HepG2 (cell line): ENCODE results near the gene CDK5R1. TPM values are rescaled to one million over a fixed set of nuclear protein-coding genes. Genes with fewer than 3 reads are reported as not detected.

Experiments
- ATAC-seq: fragments of 200-7000 bp; cut with Tn5 transposase; 3 replicates; pipeline ENCODE4 v1.9.1; 2020; ENCODE audit warnings: mild to moderate bottlenecking, moderate library complexity
- BruUV-seq: library from RNA; stranded (reverse); fragments of 400-500 nt; replicated peaks from 2 replicates; lab custom pipeline; 2021; lab: Mats Ljungman, UMichigan
- CTCF ChIA-PET: fragments of 300-600 bp; formaldehyde crosslinking; extraction: SDS; loops from one replicate; lab custom pipeline; 2021; ENCODE audit warnings: low total read pairs, inconsistent platforms, low intra/inter-chr PET ratio; lab: Yijun Ruan, JAX
- POLR2A ChIA-PET: fragments of 350-600 bp; sonication (Branson Sonifier 250); formaldehyde crosslinking; loops from one replicate; lab custom pipeline; 2020; ENCODE audit warnings: antibody characterized with exemption, inconsistent platforms; lab: Yijun Ruan, JAX
- DNase-seq: peaks from one replicate; pipeline ENCODE4 v3.0.0-alpha.2; 2015; ENCODE audit warnings: low spot score
- FAIRE-seq: peaks from 3 replicates; lab custom pipeline; 2011; peaks lifted over from hg19 to GRCh38; lab: Jason Lieb, UNC
- H2AFZ ChIP-seq: one replicate; pipeline ENCODE4 v1.6.1; 2011; ENCODE audit warnings: low read length, inconsistent platforms
- H3K27ac ChIP-seq: fragments of 300-600 bp; 3 replicates; pipeline ENCODE4 v1.8.0; 2011; ENCODE audit warnings: mixed run types, mild to moderate bottlenecking, mixed read lengths, low read length, inconsistent platforms; ENCODE audit not compliant: insufficient read depth; ENCODE audit errors: extremely low read length
- H3K27me3 ChIP-seq, 2 experiments: fragments of 200-600 bp in 1 of 2; 2 replicates in 1 of 2; 3 replicates in 1 of 2; pipeline versions ENCODE4 v1.6.0 to v1.8.0; 2011; ENCODE audit warnings: low read length in 2 of 2, mild to moderate bottlenecking in 2 of 2, moderate library complexity in 2 of 2, inconsistent platforms in 1 of 2; ENCODE audit not compliant: insufficient read depth in 2 of 2, control insufficient read depth in 1 of 2
- H3K36me3 ChIP-seq, 2 experiments: fragments of 200-600 bp in 1 of 2; replicated peaks in 1 of 2; 2 replicates in 1 of 2; 3 replicates in 1 of 2; pipeline versions ENCODE4 v1.5.1 to v1.8.0; 2011; ENCODE audit warnings: low read length in 2 of 2, inconsistent platforms in 1 of 2; ENCODE audit not compliant: insufficient read depth in 2 of 2, control insufficient read depth in 1 of 2
- H3K4me1 ChIP-seq: 2 replicates; pipeline ENCODE4 v1.5.1; 2012; ENCODE audit warnings: low read length, inconsistent platforms; ENCODE audit not compliant: insufficient read depth
- H3K4me2 ChIP-seq: 2 replicates; pipeline ENCODE4 v1.6.0; 2011; ENCODE audit warnings: low read depth, low read length, inconsistent platforms
- H3K4me3 ChIP-seq, 3 experiments: fragments of 200-600 bp in 1 of 3; sonication (generic), shearing (Covaris generic) in 1 of 3; replicated peaks in 1 of 3; 2 replicates each; pipeline ENCODE4 v1.5.1; 2011 to 2016; ENCODE audit warnings: low read length in 3 of 3, inconsistent platforms in 2 of 3, low read depth in 2 of 3, mild to moderate bottlenecking in 2 of 3, control low read depth in 1 of 3, mixed read lengths in 1 of 3; ENCODE audit not compliant: insufficient read depth in 1 of 3
- H3K79me2 ChIP-seq: one replicate; pipeline ENCODE4 v1.6.1; 2011; ENCODE audit warnings: low read length, inconsistent platforms; ENCODE audit not compliant: insufficient read depth
- H3K9ac ChIP-seq: 2 replicates; pipeline ENCODE4 v1.6.0; 2011; ENCODE audit warnings: mild to moderate bottlenecking, low read depth, low read length, inconsistent platforms; ENCODE audit not compliant: insufficient read depth
- H3K9me3 ChIP-seq: 2 replicates; pipeline ENCODE4 v1.5.1; 2012; ENCODE audit warnings: mild to moderate bottlenecking, low read length
- H4K20me1 ChIP-seq: 2 replicates; pipeline ENCODE4 v1.6.0; 2011; ENCODE audit warnings: inconsistent platforms, mild to moderate bottlenecking, low read length, moderate library complexity; ENCODE audit not compliant: insufficient read depth
- KAT8 ChIP-seq: IDR thresholded peaks from 2 replicates; pipeline ENCODE4 v1.6.1; 2016; ENCODE audit warnings: missing genetic modification reagents, missing compliant biosample characterization
- KDM3A ChIP-seq: IDR thresholded peaks from 2 replicates; pipeline ENCODE4 v1.6.1; 2018; ENCODE audit warnings: low read depth, missing compliant biosample characterization
- MED13 ChIP-seq: sonication (generic); formaldehyde crosslinking; IDR thresholded peaks from 2 replicates; pipeline ENCODE4 v1.5.0; 2020; ENCODE audit warnings: missing genetic modification reagents
- MYNN ChIP-seq: sonication (generic); formaldehyde crosslinking; IDR thresholded peaks from 2 replicates; pipeline ENCODE4 v1.4.0; 2020; ENCODE audit warnings: mild to moderate bottlenecking, low read depth, missing genetic modification reagents
- RBM39 ChIP-seq: fragments of 200-400 bp; formaldehyde crosslinking; IDR thresholded peaks from one replicate; pipeline ENCODE4 v1.6.1; 2018; ENCODE audit warnings: antibody characterized with exemption, mild to moderate bottlenecking, low read depth, low read length; ENCODE audit not compliant: poor library complexity, severe bottlenecking
- SETDB1 ChIP-seq: sonication (generic); formaldehyde crosslinking; IDR thresholded peaks from 2 replicates; pipeline ENCODE4 v1.5.1; 2020; ENCODE audit warnings: missing genetic modification reagents, mild to moderate bottlenecking, borderline replicate concordance
- TCF7L2 ChIP-seq: IDR thresholded peaks from 2 replicates; pipeline ENCODE4 v1.6.1; 2011; ENCODE audit warnings: mild to moderate bottlenecking, low read depth, low read length, moderate library complexity
- TRIM24 ChIP-seq: sonication (generic); formaldehyde crosslinking; IDR thresholded peaks from 2 replicates; pipeline ENCODE4 v1.8.0; 2022; ENCODE audit warnings: mild to moderate bottlenecking, missing genetic modification reagents
- ZBTB8A ChIP-seq: sonication (generic); formaldehyde crosslinking; IDR thresholded peaks from 2 replicates; pipeline ENCODE4 v1.4.0; 2020; ENCODE audit warnings: mild to moderate bottlenecking, low read depth, missing genetic modification reagents, borderline replicate concordance
- ZNF33A ChIP-seq: sonication (generic); formaldehyde crosslinking; IDR thresholded peaks from 2 replicates; pipeline ENCODE4 v1.5.1; 2020; ENCODE audit warnings: missing genetic modification reagents, mild to moderate bottlenecking, moderate library complexity, borderline replicate concordance
- ZNF878 ChIP-seq: sonication (generic); formaldehyde crosslinking; IDR thresholded peaks from 2 replicates; pipeline ENCODE4 v1.8.1; 2023; ENCODE audit warnings: mild to moderate bottlenecking, missing genetic modification reagents, moderate library complexity
- WGBS: methylation state at CpG from one replicate; pipeline ENCODE4 v1.1.6; 2017; ENCODE audit warnings: low lambda C conversion rate; 5-methylcytosine and 5-hydroxymethylcytosine counted together
- in situ Hi-C: cut with HindIII; loops from 2 replicates; pipeline ENCODE4 v1.10.0; 2017; ENCODE audit warnings: low pct_unique_long_range_greater_than_20kb; ENCODE audit not compliant: extremely low pct_ligation_motif_present
- intact Hi-C: fragments of 100-400 bp; cut with micrococcal nuclease; formaldehyde crosslinking; loops from one replicate; pipeline ENCODE4 v1.10.0; 2022; ENCODE audit not compliant: unreplicated experiment
- polyA plus RNA-seq, 8 experiments: library from polyadenylated mRNA; depleted of rRNA in 3 of 8; stranded (reverse) in 7 of 8; unstranded in 1 of 8; fragments of >200 nt; fragmentation: Illumina TruSeq in 4 of 8; extraction: Trizol in 4 of 8; gene quantifications; 2 replicates each; pipeline versions ENCODE4 v1.2.1 to v1.2.3, GENCODE V29; 2011 to 2016; ENCODE audit warnings: low read depth in 4 of 8, missing spikeins in 1 of 8, mixed read lengths in 1 of 8; ENCODE audit not compliant: insufficient read depth in 1 of 8
- total RNA-seq, 5 experiments: library from RNA; depleted of rRNA; stranded (reverse); fragments of >200 nt; fragmentation: Illumina TruSeq; extraction: Trizol; gene quantifications; 2 replicates each; pipeline ENCODE4 v1.2.3, GENCODE V29; 2016; ENCODE audit warnings: low read depth in 1 of 5
- TF ChIP-seq, protein P1 (sequence below): sonication (generic); formaldehyde crosslinking; IDR thresholded peaks from 2 replicates; pipeline ENCODE4 v1.4.0; 2020; ENCODE audit warnings: missing genetic modification reagents
- TF ChIP-seq, protein P2 (sequence below): sonication (generic); formaldehyde crosslinking; conservative IDR thresholded peaks from 2 replicates; pipeline ENCODE4 v1.4.0; 2020; ENCODE audit warnings: missing genetic modification reagents
- TF ChIP-seq, protein P3 (sequence below): sonication (generic); formaldehyde crosslinking; IDR thresholded peaks from 2 replicates; pipeline ENCODE4 v1.8.0; 2022; ENCODE audit warnings: missing genetic modification reagents, low read depth, mild to moderate bottlenecking, borderline replicate concordance

The CDK5R1 gene
- total and polyA plus RNA-seq, 2 of the 13 experiments (the other 11 are each of a cell fraction or from before 2014, with no cell fraction given): 1.1 to 3.9 TPM

DNA sequence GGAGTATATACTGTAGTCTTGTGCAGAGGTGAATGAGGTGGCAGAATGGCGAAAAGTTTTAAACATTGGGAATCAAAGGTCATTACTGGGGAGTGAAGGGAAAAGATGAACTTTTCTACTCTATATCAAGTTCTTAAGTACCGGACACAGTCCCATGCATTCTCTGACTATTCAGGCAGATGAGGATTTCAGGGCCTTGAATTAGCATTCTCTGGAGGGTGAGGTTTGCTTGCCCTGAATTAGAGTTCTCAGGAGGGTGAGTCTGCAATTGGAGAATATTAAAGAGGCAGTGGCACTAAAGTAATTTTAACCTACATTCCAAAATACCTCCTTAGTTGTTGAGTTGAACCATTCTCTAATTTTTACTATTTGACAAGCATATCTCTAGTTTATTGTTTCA, 33.4 kb upstream of the CDK5R1 start:
- DNase-seq: no peak
- H3K4me1 ChIP-seq: no peaks in the 10 kb centered on the region
- intact Hi-C loops (no loop called here), in situ Hi-C loops (no loop called here)
- peaks cover 12 to 85% of the 10 kb centered on the region in 2 experiments for H3K36me3 ChIP-seq
- no peak overlapping the region for H3K9ac ChIP-seq
- no peaks in the 10 kb centered on the region for H3K9me3 ChIP-seq
- H4K20me1 ChIP-seq: 0 out of 2 replicates have a peak, but pooled peaks cover 4% of the 10 kb centered on the region
- BruUV-seq: no TSS peak
- H3K27me3 ChIP-seq: no peaks in the 10 kb centered on the region
- H3K4me3 ChIP-seq: no peak overlapping the region
- ChIA-PET CTCF (no interaction called here), POLR2A (interaction anchor here (1.9 kb wide), 1 partner anchor 9 kb away, joined by 4 read pairs; the partner anchor contains the start of gene PSMD11)
- H3K27ac ChIP-seq: no peak overlapping the region
- H2AFZ ChIP-seq: no peak overlapping the region
- no peak for FAIRE-seq
- TF ChIP-seq MYNN (CRISPR knock-in tag): no peak
- TF ChIP-seq, protein P1, sequence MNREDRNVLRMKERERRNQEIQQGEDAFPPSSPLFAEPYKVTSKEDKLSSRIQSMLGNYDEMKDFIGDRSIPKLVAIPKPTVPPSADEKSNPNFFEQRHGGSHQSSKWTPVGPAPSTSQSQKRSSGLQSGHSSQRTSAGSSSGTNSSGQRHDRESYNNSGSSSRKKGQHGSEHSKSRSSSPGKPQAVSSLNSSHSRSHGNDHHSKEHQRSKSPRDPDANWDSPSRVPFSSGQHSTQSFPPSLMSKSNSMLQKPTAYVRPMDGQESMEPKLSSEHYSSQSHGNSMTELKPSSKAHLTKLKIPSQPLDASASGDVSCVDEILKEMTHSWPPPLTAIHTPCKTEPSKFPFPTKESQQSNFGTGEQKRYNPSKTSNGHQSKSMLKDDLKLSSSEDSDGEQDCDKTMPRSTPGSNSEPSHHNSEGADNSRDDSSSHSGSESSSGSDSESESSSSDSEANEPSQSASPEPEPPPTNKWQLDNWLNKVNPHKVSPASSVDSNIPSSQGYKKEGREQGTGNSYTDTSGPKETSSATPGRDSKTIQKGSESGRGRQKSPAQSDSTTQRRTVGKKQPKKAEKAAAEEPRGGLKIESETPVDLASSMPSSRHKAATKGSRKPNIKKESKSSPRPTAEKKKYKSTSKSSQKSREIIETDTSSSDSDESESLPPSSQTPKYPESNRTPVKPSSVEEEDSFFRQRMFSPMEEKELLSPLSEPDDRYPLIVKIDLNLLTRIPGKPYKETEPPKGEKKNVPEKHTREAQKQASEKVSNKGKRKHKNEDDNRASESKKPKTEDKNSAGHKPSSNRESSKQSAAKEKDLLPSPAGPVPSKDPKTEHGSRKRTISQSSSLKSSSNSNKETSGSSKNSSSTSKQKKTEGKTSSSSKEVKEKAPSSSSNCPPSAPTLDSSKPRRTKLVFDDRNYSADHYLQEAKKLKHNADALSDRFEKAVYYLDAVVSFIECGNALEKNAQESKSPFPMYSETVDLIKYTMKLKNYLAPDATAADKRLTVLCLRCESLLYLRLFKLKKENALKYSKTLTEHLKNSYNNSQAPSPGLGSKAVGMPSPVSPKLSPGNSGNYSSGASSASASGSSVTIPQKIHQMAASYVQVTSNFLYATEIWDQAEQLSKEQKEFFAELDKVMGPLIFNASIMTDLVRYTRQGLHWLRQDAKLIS (CRISPR knock-in tag): no peak
- TF ChIP-seq TCF7L2: no peak
- no peak for TF ChIP-seq MED13 (CRISPR knock-in tag)
- TF ChIP-seq, protein P2, sequence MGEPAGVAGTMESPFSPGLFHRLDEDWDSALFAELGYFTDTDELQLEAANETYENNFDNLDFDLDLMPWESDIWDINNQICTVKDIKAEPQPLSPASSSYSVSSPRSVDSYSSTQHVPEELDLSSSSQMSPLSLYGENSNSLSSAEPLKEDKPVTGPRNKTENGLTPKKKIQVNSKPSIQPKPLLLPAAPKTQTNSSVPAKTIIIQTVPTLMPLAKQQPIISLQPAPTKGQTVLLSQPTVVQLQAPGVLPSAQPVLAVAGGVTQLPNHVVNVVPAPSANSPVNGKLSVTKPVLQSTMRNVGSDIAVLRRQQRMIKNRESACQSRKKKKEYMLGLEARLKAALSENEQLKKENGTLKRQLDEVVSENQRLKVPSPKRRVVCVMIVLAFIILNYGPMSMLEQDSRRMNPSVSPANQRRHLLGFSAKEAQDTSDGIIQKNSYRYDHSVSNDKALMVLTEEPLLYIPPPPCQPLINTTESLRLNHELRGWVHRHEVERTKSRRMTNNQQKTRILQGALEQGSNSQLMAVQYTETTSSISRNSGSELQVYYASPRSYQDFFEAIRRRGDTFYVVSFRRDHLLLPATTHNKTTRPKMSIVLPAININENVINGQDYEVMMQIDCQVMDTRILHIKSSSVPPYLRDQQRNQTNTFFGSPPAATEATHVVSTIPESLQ (CRISPR knock-in tag): no peak
- no peak for TF ChIP-seq ZNF878 (CRISPR knock-in tag)
- no peak for TF ChIP-seq KAT8
- no peak for TF ChIP-seq ZNF33A
- TF ChIP-seq SETDB1 (CRISPR knock-in tag): no peak
- TF ChIP-seq, protein P3, sequence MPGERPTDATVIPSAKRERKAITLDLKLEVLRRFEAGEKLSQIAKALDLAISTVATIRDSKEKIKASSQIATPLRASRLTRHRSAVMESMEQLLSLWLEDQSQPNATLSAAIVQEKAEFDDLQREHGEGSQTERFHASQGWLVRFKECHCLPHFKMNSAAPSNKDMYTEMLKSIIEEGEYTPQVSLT (CRISPR knock-in tag): no peak
- TF ChIP-seq KDM3A (CRISPR knock-in tag): no peak
- TF ChIP-seq ZBTB8A (CRISPR knock-in tag): no peak
- no peak for TF ChIP-seq RBM39
- TF ChIP-seq TRIM24 (CRISPR knock-in tag): no peak
- H3K4me2 ChIP-seq: no peak overlapping the region
- ATAC-seq: no peak
- WGBS: 96% methylated on average over 2 of the region's 2 CpGs
- peaks cover 36% of the 10 kb centered on the region for H3K79me2 ChIP-seq
